Fibroblast of lung (primary cell): Measurements from ENCODE around the gene LTA4H.

Experiments
- CTCF ChIP-seq, 2 donors: IDR thresholded peaks in 1 of 2; conservative IDR thresholded peaks in 1 of 2; 1 replicate in 1 of 2; 2 replicates in 1 of 2; pipeline ENCODE4 v1.5.1; 2011 to 2012; ENCODE audit warnings: low read length in 2 of 2, control low read depth in 1 of 2, inconsistent platforms in 1 of 2, low read depth in 1 of 2, mild to moderate bottlenecking in 1 of 2
- EZH2 ChIP-seq: IDR thresholded peaks from 2 replicates; pipeline ENCODE4 v1.5.1; 2012; ENCODE audit warnings: low read length, control low read depth, mild to moderate bottlenecking; ENCODE audit errors: missing control alignments

GRCh38 chr12:96061864-96062453, 26.6 kb upstream of the LTA4H start:
- no peak for TF ChIP-seq EZH2
- TF ChIP-seq CTCF (conservative IDR thresholded peaks at IDR 0.05 in 1 of 2, IDR thresholded peaks at IDR 0.05 in 1 of 2; ENCODE audit: low read depth in 1 of 2, low read length in 2 of 2) = peak; percentile 79 to 84
